ENCODE results near the gene GNPTAB. TPM values are rescaled to one million over a fixed set of nuclear protein-coding genes. Genes with fewer than 3 reads are reported as not detected.

Gene GNPTAB
- total and polyA plus RNA-seq, 2 of the 4 experiments (the other 2 are of a cell fraction) = 16.0 to 24.2 TPM

GRCh38 chr12:101782273-101782731 is 48.5 kb downstream of the GNPTAB start:
- peak; percentile 76 for DNase-seq
- ChIA-PET CTCF (no interaction called here), POLR2A (ENCODE audit: unreplicated experiment) (no interaction called here)
- peak; percentile 60 for ATAC-seq (ENCODE audit: low read depth)
- Histone ChIP-seq H3K56ac (ENCODE audit: extremely low read depth, insufficient read depth, low read length) (no peak overlapping the region), H3K14ac (replicated peaks; ENCODE audit: low read depth, low read length) (peak overlapping the region; percentile 46; the same call in 1 of the 2 replicates), H3K79me1 (ENCODE audit: low read depth in 1 of 2, low read length in 2 of 2) (no peaks in the 10 kb centered on the region; a peak in 2 of 4 replicates), H3K18ac (ENCODE audit: low read depth, low read length) (peak overlapping the region; percentile 66; the same call in 1 of the 2 replicates), H4K5ac (ENCODE audit: low read depth, low read length) (no peak overlapping the region), H3K4me3 (ENCODE audit: insufficient read depth, low read depth, low read length) (no peak overlapping the region), H3K4ac (ENCODE audit: low read depth, low read length) (peak overlapping the region; percentile 3; the same call in 1 of the 2 replicates), H3K9ac (ENCODE audit: low read depth, low read length) (no peak overlapping the region), H3K9me3 (ENCODE audit: control insufficient read depth, insufficient read depth, low read length) (no peaks in the 10 kb centered on the region), H2AK9ac (replicated peaks; ENCODE audit: low read depth, low read length, poor library complexity) (no peak overlapping the region), H3K4me1 (ENCODE audit: control insufficient read depth, insufficient read depth, low read length) (peaks cover 9% of the 10 kb centered on the region), H2BK20ac (ENCODE audit: low read depth, low read length) (peak overlapping the region; percentile 26; the same call in 1 of the 2 replicates), H4K91ac (ENCODE audit: insufficient read depth, low read depth, low read length) (no peak overlapping the region), H3K36me3 (ENCODE audit: control insufficient read depth, insufficient read depth, low read length) (peaks cover 3% of the 10 kb centered on the region; the same call in 1 of the 2 replicates), H4K8ac (ENCODE audit: low read depth in 2 of 2, low read length in 2 of 2) (peak overlapping the region in 1 of 2 experiments; percentile 38; a peak in 2 of 4 replicates), H3K9me1 (ENCODE audit: insufficient read depth, low read length) (peaks cover 9% of the 10 kb centered on the region), H3K27me3 (ENCODE audit: control insufficient read depth, insufficient read depth, low read length) (no peaks in the 10 kb centered on the region), H4K20me1 (ENCODE audit: insufficient read depth, low read length) (no peaks in the 10 kb centered on the region), H2BK15ac (ENCODE audit: low read depth, low read length) (no peak overlapping the region; the same call in 2 of the 3 replicates), H3K4me2 (ENCODE audit: low read depth, low read length) (peak overlapping the region; percentile 71; the same call in 1 of the 2 replicates), H2BK120ac (ENCODE audit: low read depth, low read length) (0 out of 2 replicates have a peak overlapping the region, but pooled peaks have one; percentile 53), H2AK5ac (ENCODE audit: low read depth, low read length) (no peak overlapping the region), H3K23ac (ENCODE audit: low read depth, low read length) (no peak overlapping the region; the same call in 1 of the 2 replicates), H2BK5ac (ENCODE audit: low read depth, low read length, poor library complexity, severe bottlenecking) (peak overlapping the region; percentile 54), H2AFZ (replicated peaks; ENCODE audit: low read length, poor library complexity) (peak overlapping the region; percentile 69), H3K27ac (ENCODE audit: insufficient read depth, low read length) (no peak overlapping the region)
- BruUV-seq (replicated peaks) = no TSS peak
- dilution Hi-C loops (cut with HindIII; ENCODE audit: low sequenced_read_pairs, unreplicated experiment) (no loop called here), in situ Hi-C loops (cut with MboI; ENCODE audit: low sequenced_read_pairs) (no loop called here), intact Hi-C loops (cut with micrococcal nuclease) (no loop called here)
- TF ChIP-seq CEBPB (IDR thresholded peaks at IDR 0.05; ENCODE audit: low read depth, low read length) = 0 out of 2 replicates have a peak, but pooled peaks have one; percentile 10
- no peak for TF ChIP-seq NFE2L2 (IDR thresholded peaks at IDR 0.05; ENCODE audit: low read depth, low read length)
- no peak for TF ChIP-seq CTCF (conservative IDR thresholded peaks at IDR 0.05; ENCODE audit: low read depth, low read length)
- no CpG with 5 or more reads among the region's 3 CpGs for WGBS, 2 experiments (ENCODE audit: extremely low coverage in 2 of 2, insufficient read length in 1 of 2)
